HEK293 (cell line): Measurements from ENCODE around the gene PLIN5.
A peak's percentile ranks its signal among the peaks of the same experiment; 100 is the strongest.

Experiments used
- CTCF ChIA-PET: fragments of 350-600 bp; formaldehyde crosslinking; extraction: SDS; loops from one replicate; lab custom pipeline; 2021; ENCODE audit warnings: antibody characterized with exemption; lab: Yijun Ruan, JAX
- POLR2A ChIA-PET: fragments of 300-600 bp; formaldehyde crosslinking; extraction: SDS; loops from one replicate; lab custom pipeline; 2020; ENCODE audit warnings: antibody characterized with exemption, inconsistent platforms; lab: Yijun Ruan, JAX
- H3K27ac ChIP-seq: fragments of 200-500 bp; sonication (Bioruptor generic); 2 replicates; pipeline ENCODE4 v1.5.1; 2014; ENCODE audit warnings: low read depth, low read length, control low read depth, inconsistent platforms; ENCODE audit errors: extremely low read depth
- H3K36me3 ChIP-seq, 2 experiments: fragments of 200-500 bp in 1 of 2; sonication (Bioruptor generic) in 1 of 2; 1 replicate in 1 of 2; 2 replicates in 1 of 2; pipeline ENCODE4 v1.5.1; 2014 to 2017; ENCODE audit warnings: inconsistent platforms in 2 of 2, low read length in 2 of 2; ENCODE audit not compliant: control insufficient read depth in 2 of 2, insufficient read depth in 1 of 2
- H3K4me1 ChIP-seq: fragments of 200-500 bp; sonication (Bioruptor generic); 2 replicates; pipeline ENCODE4 v1.5.1; 2014; ENCODE audit warnings: mild to moderate bottlenecking, low read length, inconsistent platforms; ENCODE audit not compliant: control insufficient read depth, insufficient read depth
- H3K4me3 ChIP-seq: 2 replicates; pipeline ENCODE4 v1.5.1; 2011; ENCODE audit warnings: low read depth, mild to moderate bottlenecking, control low read depth, low read length, moderate library complexity
- H3K9me3 ChIP-seq: fragments of 200-500 bp; sonication (Bioruptor generic); 2 replicates; pipeline ENCODE4 v1.5.1; 2014; ENCODE audit warnings: low read depth, low read length, inconsistent platforms; ENCODE audit not compliant: control insufficient read depth, insufficient read depth
- BCL11B ChIP-seq: fragments of 450-650 bp; formaldehyde crosslinking; IDR thresholded peaks from 2 replicates; pipeline ENCODE4 v1.5.1; 2016; ENCODE audit warnings: low read depth, missing biosample characterization, missing genetic modification characterization
- IKZF3 ChIP-seq: fragments of 450-650 bp; IDR thresholded peaks from 2 replicates; pipeline ENCODE4 v1.5.0; 2018; ENCODE audit warnings: missing biosample characterization, mild to moderate bottlenecking, missing genetic modification characterization, moderate library complexity
- KLF17 ChIP-seq: fragments of 450-650 bp; formaldehyde crosslinking; IDR thresholded peaks from 2 replicates; pipeline ENCODE4 v1.5.1; 2016; ENCODE audit warnings: missing biosample characterization, missing genetic modification characterization
- MZF1 ChIP-seq: fragments of 450-650 bp; formaldehyde crosslinking; IDR thresholded peaks from 2 replicates; pipeline ENCODE4 v1.5.1; 2017; ENCODE audit warnings: missing biosample characterization, missing genetic modification characterization, borderline replicate concordance
- PATZ1 ChIP-seq: fragments of 450-650 bp; formaldehyde crosslinking; IDR thresholded peaks from 2 replicates; pipeline ENCODE4 v1.5.1; 2016; ENCODE audit warnings: missing biosample characterization, missing genetic modification characterization
- ZBTB10 ChIP-seq: fragments of 450-650 bp; formaldehyde crosslinking; IDR thresholded peaks from 2 replicates; pipeline ENCODE4 v1.5.1; 2016; ENCODE audit warnings: missing biosample characterization, missing genetic modification characterization
- ZBTB26 ChIP-seq: fragments of 450-650 bp; formaldehyde crosslinking; optimal IDR thresholded peaks from 2 replicates; pipeline ENCODE3; 2016; ENCODE audit warnings: missing biosample characterization, mild to moderate bottlenecking, missing genetic modification characterization
- ZNF16 ChIP-seq: fragments of 450-650 bp; formaldehyde crosslinking; IDR thresholded peaks from 2 replicates; pipeline ENCODE4 v1.5.1; 2016; ENCODE audit warnings: low read depth, missing biosample characterization, missing genetic modification characterization
- ZNF169 ChIP-seq: fragments of 450-650 bp; formaldehyde crosslinking; IDR thresholded peaks from 2 replicates; pipeline ENCODE4 v1.5.1; 2016; ENCODE audit warnings: missing biosample characterization, missing genetic modification characterization
- ZNF18 ChIP-seq: fragments of 450-650 bp; formaldehyde crosslinking; IDR thresholded peaks from 2 replicates; pipeline ENCODE4 v1.5.1; 2016; ENCODE audit warnings: missing biosample characterization, missing genetic modification characterization
- ZNF214 ChIP-seq: fragments of 450-650 bp; formaldehyde crosslinking; IDR thresholded peaks from 2 replicates; pipeline ENCODE4 v1.5.1; 2017; ENCODE audit warnings: missing biosample characterization, mild to moderate bottlenecking, missing genetic modification characterization, borderline replicate concordance
- ZNF24 ChIP-seq: fragments of 450-650 bp; formaldehyde crosslinking; IDR thresholded peaks from 2 replicates; pipeline ENCODE4 v1.5.1; 2016; ENCODE audit warnings: missing biosample characterization, missing genetic modification characterization
- ZNF248 ChIP-seq: fragments of 450-650 bp; formaldehyde crosslinking; IDR thresholded peaks from 2 replicates; pipeline ENCODE4 v1.5.1; 2017; ENCODE audit warnings: missing biosample characterization, missing genetic modification characterization
- ZNF354C ChIP-seq: fragments of 450-650 bp; formaldehyde crosslinking; IDR thresholded peaks from 2 replicates; pipeline ENCODE4 v1.5.1; 2016; ENCODE audit warnings: missing biosample characterization, missing genetic modification characterization, low read depth, borderline replicate concordance
- ZNF510 ChIP-seq: fragments of 450-650 bp; formaldehyde crosslinking; IDR thresholded peaks from 2 replicates; pipeline ENCODE4 v1.5.1; 2018; ENCODE audit warnings: mild to moderate bottlenecking, missing genetic modification characterization, missing biosample characterization; ENCODE audit not compliant: insufficient replicate concordance
- ZNF529 ChIP-seq: fragments of 450-650 bp; formaldehyde crosslinking; IDR thresholded peaks from 2 replicates; pipeline ENCODE4 v1.5.1; 2017; ENCODE audit warnings: missing genetic modification characterization, missing biosample characterization; ENCODE audit not compliant: insufficient replicate concordance
- ZNF571 ChIP-seq: fragments of 450-650 bp; formaldehyde crosslinking; IDR thresholded peaks from 2 replicates; pipeline ENCODE4 v1.5.0; 2017; ENCODE audit warnings: missing biosample characterization, missing genetic modification characterization
- ZNF610 ChIP-seq: fragments of 450-650 bp; formaldehyde crosslinking; IDR thresholded peaks from 2 replicates; pipeline ENCODE4 v1.5.1; 2016; ENCODE audit warnings: missing biosample characterization, missing genetic modification characterization, borderline replicate concordance
- ZNF621 ChIP-seq: fragments of 450-650 bp; formaldehyde crosslinking; IDR thresholded peaks from 2 replicates; pipeline ENCODE4 v1.5.1; 2017; ENCODE audit warnings: missing biosample characterization, missing genetic modification characterization
- ZNF670 ChIP-seq: fragments of 450-650 bp; formaldehyde crosslinking; IDR thresholded peaks from 2 replicates; pipeline ENCODE4 v1.5.1; 2016; ENCODE audit warnings: missing biosample characterization, missing genetic modification characterization, low read depth
- ZNF701 ChIP-seq: fragments of 450-650 bp; formaldehyde crosslinking; IDR thresholded peaks from 2 replicates; pipeline ENCODE4 v1.5.1; 2016; ENCODE audit warnings: missing biosample characterization, missing genetic modification characterization
- ZNF768 ChIP-seq: fragments of 450-650 bp; formaldehyde crosslinking; IDR thresholded peaks from 2 replicates; pipeline ENCODE4 v1.5.1; 2018; ENCODE audit warnings: missing biosample characterization, mild to moderate bottlenecking, missing genetic modification characterization
- ZNF792 ChIP-seq: fragments of 450-650 bp; formaldehyde crosslinking; IDR thresholded peaks from 2 replicates; pipeline ENCODE4 v1.5.1; 2016; ENCODE audit warnings: missing biosample characterization, missing genetic modification characterization
- ZNF830 ChIP-seq: fragments of 450-650 bp; IDR thresholded peaks from 2 replicates; pipeline ENCODE4 v1.5.0; 2018; ENCODE audit warnings: missing biosample characterization, missing genetic modification characterization, low read depth, mild to moderate bottlenecking, moderate library complexity

PLIN5 gene

GRCh38 chr19:4559569-4559968 is 24.5 kb upstream of the PLIN5 start, which contains the start of gene SEMA6B:
Gene SEMA6B (minus strand): TSS chr19:4559684. CDS start chr19:4558457, 1,227 bp downstream.
- Histone ChIP-seq H3K9me3 (no peaks in the 10 kb centered on the region), H3K4me3 (no peak within 1 kb of the TSS), H3K4me1 (no peaks in the 10 kb centered on the region), H3K36me3 (peaks cover 0 to 14% of the 10 kb centered on the region in 2 experiments; a peak in 1 of 3 replicates), H3K27ac (no peak within 1 kb of the TSS)
- ChIA-PET CTCF (interaction anchor here (0.7 to 3.2 kb wide), 12 partner anchors 11 to 77 kb away, joined by 3 to 25 read pairs (median 4); partner anchors contain the start of genes LRG1 and PLIN5), POLR2A (no interaction called here)
- TF ChIP-seq ZNF621 (tag by site-specific recombination) (no peak), ZNF529 (tag by site-specific recombination) (no peak), ZNF16 (tag by site-specific recombination) (peak; percentile 85), ZNF830 (tag by site-specific recombination) (no peak), BCL11B (tag by site-specific recombination) (no peak), ZNF18 (no peak)

GRCh38 chr19:4557971-4558941 is 23.2 kb upstream of the PLIN5 start:
- no peak overlapping the region for H3K4me3 ChIP-seq
- H3K27ac ChIP-seq, result no peak overlapping the region
- H3K36me3 ChIP-seq, result peaks cover 0 to 25% of the 10 kb centered on the region in 2 experiments; a peak in 2 of 3 replicates
- H3K9me3 ChIP-seq, result no peaks in the 10 kb centered on the region
- H3K4me1 ChIP-seq, result no peaks in the 10 kb centered on the region
- CTCF ChIA-PET, result interaction anchor here (0.6 to 3.2 kb wide), 13 partner anchors 8 to 1467 kb away, joined by 3 to 25 read pairs (median 4); partner anchors contain the start of gene PLIN5
- POLR2A ChIA-PET, result no interaction called here
- TF ChIP-seq MZF1 (tag by site-specific recombination) (no peak), ZNF670 (no peak), ZNF610 (tag by site-specific recombination) (peak; percentile 73; the same call in 1 of the 2 replicates), ZNF510 (tag by site-specific recombination) (no peak), ZBTB10 (no peak), KLF17 (tag by site-specific recombination) (no peak), ZNF214 (tag by site-specific recombination) (no peak), ZNF354C (tag by site-specific recombination) (no peak), ZNF24 (tag by site-specific recombination) (no peak), ZNF169 (no peak), ZNF571 (tag by site-specific recombination) (no peak), ZBTB26 (tag by site-specific recombination) (peak; percentile 11), ZNF701 (tag by site-specific recombination) (no peak), IKZF3 (peak; percentile 88), PATZ1 (peak; percentile 49), ZNF248 (tag by site-specific recombination) (no peak), ZNF792 (no peak), ZNF768 (tag by site-specific recombination) (no peak)
